ENCODE data around the gene INTS6. TPM values are rescaled to one million over a fixed set of nuclear protein-coding genes. Genes with fewer than 3 reads are reported as not detected.

INTS6 gene
- total RNA-seq, 2 donors from 2014 or later = 49.7 to 53.4 TPM

- DNase-seq (ENCODE audit: low spot score in 2 of 2) (no peak), ATAC-seq (no peak)
- Mint-ChIP-seq H3K36me3 (peaks cover 0 to 9% of the 10 kb centered on the region in 2 donors), H3K9me3 (no peaks in the 10 kb centered on the region), H3K27ac (no peak overlapping the region)
These were observed 81.0 kb downstream of the INTS6 start for GRCh38 chr13:51371768-51372399.

GRCh38 chr13:51370811-51371210 lies 82.0 kb downstream of the INTS6 start:
- no peak overlapping the region for H3K27ac Mint-ChIP-seq
- no peak for ATAC-seq
- DNase-seq (ENCODE audit: low spot score in 2 of 2) = no peak
- H3K36me3 Mint-ChIP-seq = peaks cover 0 to 9% of the 10 kb centered on the region in 2 donors
- no peaks in the 10 kb centered on the region for H3K9me3 Mint-ChIP-seq

GRCh38 chr13:51370116-51370515 lies 82.7 kb downstream of the INTS6 start:
- no peak for ATAC-seq
- peak overlapping the region in 1 of 2 donors; percentile 9 for H3K27ac Mint-ChIP-seq
- peaks cover 3 to 9% of the 10 kb centered on the region in 2 donors for H3K36me3 Mint-ChIP-seq
- no peaks in the 10 kb centered on the region for H3K9me3 Mint-ChIP-seq
- no peak for DNase-seq (ENCODE audit: low spot score in 2 of 2)

GRCh38 chr13:51364404-51365008 lies 88.3 kb downstream of the INTS6 start:
- Mint-ChIP-seq H3K27ac (no peak overlapping the region), H3K36me3 (peaks cover 4 to 18% of the 10 kb centered on the region in 2 donors), H3K9me3 (no peaks in the 10 kb centered on the region)
- ATAC-seq (peak; percentile 48 to 52), DNase-seq (ENCODE audit: low spot score in 2 of 2) (no peak)

- no peak overlapping the region for H3K27ac Mint-ChIP-seq
- peaks cover 0 to 18% of the 10 kb centered on the region in 2 donors for H3K36me3 Mint-ChIP-seq
- ATAC-seq = peak in 1 of 2 donors; percentile 43
- no peak for DNase-seq (ENCODE audit: low spot score in 2 of 2)
- no peaks in the 10 kb centered on the region for H3K9me3 Mint-ChIP-seq
These were observed 89.2 kb downstream of the INTS6 start for GRCh38 chr13:51363625-51364024.

GRCh38 chr13:51361106-51361505 lies 91.7 kb downstream of the INTS6 start:
- no peak for DNase-seq (ENCODE audit: low spot score in 2 of 2)
- ATAC-seq = no peak
- Mint-ChIP-seq H3K9me3 (no peaks in the 10 kb centered on the region), H3K36me3 (peaks cover 0 to 18% of the 10 kb centered on the region in 2 donors), H3K27ac (no peak overlapping the region)

- Mint-ChIP-seq H3K9me3 (no peaks in the 10 kb centered on the region), H3K36me3 (peaks cover 0 to 18% of the 10 kb centered on the region in 2 donors)
These were observed 92.3 kb downstream of the INTS6 start for GRCh38 chr13:51360489-51360888.

GRCh38 chr13:51359352-51359751 lies 93.5 kb downstream of the INTS6 start:
- H3K27ac Mint-ChIP-seq = no peak overlapping the region
- ATAC-seq = no peak
- peaks cover 0 to 8% of the 10 kb centered on the region in 2 donors for H3K36me3 Mint-ChIP-seq
- no peak for DNase-seq (ENCODE audit: low spot score in 2 of 2)
- no peaks in the 10 kb centered on the region for H3K9me3 Mint-ChIP-seq

More at GRCh38 chr13:51360489-51360888, 92.3 kb downstream of the INTS6 start:
- ATAC-seq (no peak), DNase-seq (ENCODE audit: low spot score in 2 of 2) (no peak)
- no peak overlapping the region for H3K27ac Mint-ChIP-seq

- Mint-ChIP-seq H3K36me3 (peaks cover 0 to 7% of the 10 kb centered on the region in 2 donors), H3K9me3 (no peaks in the 10 kb centered on the region), H3K27ac (no peak overlapping the region)
- ATAC-seq = no peak
- DNase-seq (ENCODE audit: low spot score in 2 of 2) = no peak
These were observed 94.8 kb downstream of the INTS6 start for GRCh38 chr13:51357928-51358595.

- no peak for DNase-seq (ENCODE audit: low spot score in 2 of 2)
- Mint-ChIP-seq H3K9me3 (no peaks in the 10 kb centered on the region), H3K27ac (no peak overlapping the region), H3K36me3 (no peaks in the 10 kb centered on the region)
- ATAC-seq = no peak
These were observed 97.6 kb downstream of the INTS6 start for GRCh38 chr13:51355217-51355616.

GRCh38 chr13:51349016-51349415 lies 103.8 kb downstream of the INTS6 start:
- Mint-ChIP-seq H3K27ac (peak overlapping the region in 1 of 2 donors; percentile 82), H3K9me3 (no peaks in the 10 kb centered on the region), H3K36me3 (no peaks in the 10 kb centered on the region)
- DNase-seq (ENCODE audit: low spot score in 2 of 2) (no peak), ATAC-seq (no peak)

- ATAC-seq = peak in 1 of 2 donors; percentile 26
- H3K9me3 Mint-ChIP-seq = no peaks in the 10 kb centered on the region
- peak overlapping the region in 1 of 2 donors; percentile 34 for H3K27ac Mint-ChIP-seq
- H3K36me3 Mint-ChIP-seq = no peaks in the 10 kb centered on the region
- no peak for DNase-seq (ENCODE audit: low spot score in 2 of 2)
These were observed 104.5 kb downstream of the INTS6 start for GRCh38 chr13:51348069-51348967.

- H3K36me3 Mint-ChIP-seq = no peaks in the 10 kb centered on the region
- DNase-seq (ENCODE audit: low spot score in 2 of 2) (no peak), ATAC-seq (no peak)
- H3K27ac Mint-ChIP-seq = no peak overlapping the region
- no peaks in the 10 kb centered on the region for H3K9me3 Mint-ChIP-seq
These were observed 105.7 kb downstream of the INTS6 start for GRCh38 chr13:51347099-51347498.

- Mint-ChIP-seq H3K9me3 (no peaks in the 10 kb centered on the region), H3K27ac (no peak overlapping the region), H3K36me3 (no peaks in the 10 kb centered on the region)
- ATAC-seq = no peak
- no peak for DNase-seq (ENCODE audit: low spot score in 2 of 2)
These were observed 106.4 kb downstream of the INTS6 start for GRCh38 chr13:51346397-51346796.

- DNase-seq (ENCODE audit: low spot score in 2 of 2) (no peak), ATAC-seq (no peak)
- Mint-ChIP-seq H3K36me3 (no peaks in the 10 kb centered on the region), H3K9me3 (no peaks in the 10 kb centered on the region), H3K27ac (no peak overlapping the region)
These were observed 109.4 kb downstream of the INTS6 start for GRCh38 chr13:51343475-51343874.

- Mint-ChIP-seq H3K27ac (no peak overlapping the region), H3K36me3 (no peaks in the 10 kb centered on the region), H3K9me3 (no peaks in the 10 kb centered on the region)
- ATAC-seq (no peak), DNase-seq (ENCODE audit: low spot score in 2 of 2) (no peak)
These were observed 110.1 kb downstream of the INTS6 start for GRCh38 chr13:51342706-51343105.

- no peaks in the 10 kb centered on the region for H3K36me3 Mint-ChIP-seq
- H3K27ac Mint-ChIP-seq = no peak overlapping the region
- DNase-seq (ENCODE audit: low spot score in 2 of 2) = no peak
- no peak for ATAC-seq
- no peaks in the 10 kb centered on the region for H3K9me3 Mint-ChIP-seq
These were observed 111.0 kb downstream of the INTS6 start for GRCh38 chr13:51341791-51342190.
